NCI-H2107 (cell line): ENCODE results near the gene RIPOR3.
"Not testable (repeated sequence)": the region's sequence is repeated elsewhere in the genome, so short reads cannot be mapped to it uniquely, and the experiment has no call there.

Experiments
- DNase-seq: peaks from one replicate; lab custom pipeline; 2025; lab: John Stamatoyannopoulos, UW

The RIPOR3 gene

DNA sequence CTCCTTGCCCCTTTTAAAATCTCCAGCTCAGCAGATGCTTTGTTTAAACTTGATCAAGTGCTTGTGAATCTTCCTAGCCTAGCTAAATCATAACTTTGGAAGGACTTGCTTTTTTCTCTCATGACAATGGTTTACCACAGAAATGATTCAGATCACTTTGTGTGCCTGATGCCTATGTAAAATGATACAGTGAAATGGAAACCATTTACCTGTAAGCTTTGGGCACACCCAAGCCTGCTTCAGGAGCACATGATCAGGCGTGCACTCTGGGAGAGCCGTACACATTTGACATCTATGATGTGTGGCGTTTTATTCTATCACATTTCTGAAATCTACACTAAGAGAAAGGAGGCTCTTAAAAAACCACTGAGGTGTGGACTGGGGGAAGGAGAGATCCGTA is 140.1 kb downstream of the RIPOR3 start:
- DNase-seq: peak; percentile 76

DNA sequence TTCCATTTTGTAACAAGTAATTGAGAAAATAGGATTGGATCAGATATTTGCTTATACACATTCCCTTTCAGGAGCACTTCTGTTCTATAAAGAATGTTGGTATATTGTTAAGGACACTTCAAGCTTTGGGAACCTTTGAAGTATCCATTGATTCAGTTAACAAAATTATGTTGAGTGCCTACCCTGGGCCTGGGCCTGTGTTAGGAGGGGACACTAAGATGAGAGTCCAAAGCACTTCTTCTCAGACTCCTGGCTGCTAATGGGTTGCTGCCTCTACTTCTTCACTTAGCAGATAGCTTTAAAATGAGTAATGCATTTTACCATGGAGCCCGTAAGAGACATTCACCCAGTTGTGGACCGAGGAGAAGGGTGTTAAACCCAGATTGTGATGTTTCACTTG is 140.8 kb downstream of the RIPOR3 start:
- no peak for DNase-seq

DNA sequence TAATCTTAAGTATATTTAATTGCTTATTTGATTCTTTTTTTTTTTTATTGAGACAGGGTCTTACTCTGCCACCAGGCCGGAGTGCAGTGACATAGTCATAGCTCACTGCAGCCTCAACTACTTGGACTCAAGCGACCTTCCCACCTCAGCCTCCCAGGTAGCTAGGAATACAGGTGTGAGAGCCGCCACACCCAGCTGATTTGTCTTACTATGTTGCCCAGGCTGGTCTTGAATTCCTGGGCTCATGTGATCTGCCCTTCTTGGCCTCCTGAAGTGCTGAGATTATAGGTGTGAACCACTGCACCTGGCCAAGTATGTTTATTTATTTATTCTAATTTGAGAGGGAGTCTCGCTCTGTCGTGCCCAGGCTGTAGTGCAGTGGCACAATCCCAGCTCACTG is 142.9 kb downstream of the RIPOR3 start:
- no peak for DNase-seq

GRCh38 chr20:50547964-50548363 is 143.4 kb downstream of the RIPOR3 start:
- DNase-seq: no peak

- no peak for DNase-seq
Measured at GRCh38 chr20:50546729-50547314, 144.5 kb downstream of the RIPOR3 start.

DNA sequence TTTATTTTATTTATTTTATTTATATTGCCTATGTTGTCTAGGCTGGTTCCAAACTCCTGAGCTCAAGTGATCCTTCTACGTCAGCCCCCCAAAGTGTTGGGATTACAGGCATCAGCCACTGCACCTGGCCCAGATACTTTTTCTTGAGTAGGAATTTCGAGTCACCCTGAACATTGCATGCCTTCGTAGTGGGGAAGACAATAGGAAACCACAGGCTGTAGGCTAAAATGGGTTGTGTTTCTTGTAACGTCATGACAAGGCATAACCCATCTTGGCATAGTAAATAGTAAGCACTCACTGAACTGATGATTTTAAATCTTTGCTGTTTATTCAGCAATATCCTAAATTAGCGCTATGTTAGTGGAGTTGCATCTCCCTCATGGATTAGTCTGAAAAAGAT is 146.2 kb downstream of the RIPOR3 start:
- no peak for DNase-seq

GRCh38 chr20:50543326-50543725 is 148.0 kb downstream of the RIPOR3 start:
- no peak for DNase-seq

DNA sequence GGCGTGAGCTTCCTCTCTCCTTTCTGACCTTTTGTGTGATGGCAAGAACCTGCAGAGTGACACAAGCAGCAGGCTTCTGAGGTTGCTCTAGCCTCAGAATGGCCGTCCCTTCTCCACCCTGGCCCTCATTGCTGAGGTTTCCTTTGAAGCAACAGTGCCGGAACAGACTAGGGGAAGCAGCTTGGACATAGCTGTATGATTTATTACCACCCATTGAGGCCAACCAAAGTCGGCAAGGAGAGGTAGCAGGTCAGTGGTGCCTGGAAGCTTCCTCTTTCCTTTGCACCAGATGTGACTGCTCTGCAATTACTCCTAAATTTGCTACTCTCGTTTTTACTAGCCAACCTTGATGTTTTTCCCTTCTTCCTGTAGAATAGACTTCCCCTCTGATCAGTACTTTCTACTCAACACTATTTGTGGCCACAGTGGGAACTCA is 149.7 kb downstream of the RIPOR3 start:
- no peak for DNase-seq

DNA sequence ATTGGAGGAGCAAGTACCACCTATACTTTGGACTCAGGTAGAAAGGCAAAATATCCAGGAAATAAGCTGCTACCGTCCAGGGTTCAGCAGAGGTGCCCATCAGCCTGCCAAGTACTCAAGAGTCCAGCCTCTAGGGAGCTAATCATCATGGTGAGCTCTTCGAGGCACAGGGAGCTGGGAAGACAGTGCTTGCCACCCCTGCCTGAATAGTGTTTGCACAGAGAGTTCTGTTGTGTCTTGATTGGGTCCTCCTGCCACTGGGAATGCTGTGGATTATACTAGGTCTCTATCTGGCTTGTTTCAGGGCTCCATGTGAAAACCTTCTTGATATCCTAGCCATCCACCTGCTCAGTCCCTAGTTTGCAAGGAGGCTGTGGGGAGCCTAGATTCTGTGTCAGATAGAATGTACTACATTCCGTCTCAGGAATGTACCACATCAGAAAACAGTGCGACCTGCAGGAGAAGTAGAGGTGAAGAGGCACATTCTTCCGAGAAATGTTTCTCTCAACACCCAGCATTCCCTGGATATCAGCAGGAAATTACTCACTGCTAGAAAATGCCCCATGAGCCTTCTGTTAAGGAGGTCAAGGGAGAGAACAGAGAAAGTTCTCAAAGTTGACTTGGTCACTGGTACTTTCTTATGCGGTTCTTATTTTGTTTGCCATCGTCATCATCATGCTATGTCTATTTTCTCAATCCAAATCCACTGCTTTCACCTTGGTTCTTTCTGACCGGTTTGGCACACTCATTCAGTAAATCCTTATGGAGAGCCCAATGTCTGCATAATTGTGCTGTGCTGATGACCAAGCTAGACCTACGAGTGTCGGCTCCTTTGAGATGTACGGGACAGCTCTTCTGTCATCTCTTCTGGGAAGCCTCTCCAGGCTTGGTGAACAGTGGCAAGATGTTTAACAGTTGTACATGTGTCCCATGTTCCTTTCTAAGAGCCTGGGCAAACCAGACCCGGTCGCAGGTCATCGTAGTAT is 150.4 kb downstream of the RIPOR3 start:
- no peak for DNase-seq

- not testable (repeated sequence) for DNase-seq
Measured at GRCh38 chr20:50539798-50540197, 151.5 kb downstream of the RIPOR3 start.

- DNase-seq: no peak
Measured at GRCh38 chr20:50538276-50538675, 153.1 kb downstream of the RIPOR3 start.

GRCh38 chr20:50537546-50538201 is 153.7 kb downstream of the RIPOR3 start:
- no peak for DNase-seq

GRCh38 chr20:50536333-50536732 is 155.0 kb downstream of the RIPOR3 start:
- DNase-seq: peak; percentile 13
